Esophagus muscularis mucosa (tissue), 4 donors: Measurements from ENCODE around the gene FDX1. TPM values are rescaled to one million over a fixed set of nuclear protein-coding genes. Genes with fewer than 3 reads are reported as not detected.

Source experiments
- DNase-seq: peaks from one replicate; pipeline ENCODE4 v3.0.0-alpha.2; 2017; ENCODE audit errors: extremely low spot score
- H3K27ac ChIP-seq, 4 donors: fragments of 200-600 bp; sonication (generic); replicated peaks in 1 of 4; 1 replicate in 3 of 4; 2 replicates in 1 of 4; pipeline ENCODE4 v1.5.1; 2016 to 2019; ENCODE audit warnings: mild to moderate bottlenecking in 1 of 4
- H3K27me3 ChIP-seq, 4 donors: fragments of 200-600 bp; sonication (generic); one replicate each; pipeline versions ENCODE4 v1.5.1 to v1.6.0; 2016 to 2019
- H3K36me3 ChIP-seq, 4 donors: fragments of 200-600 bp; sonication (generic); one replicate each; pipeline ENCODE4 v1.5.1; 2016 to 2019
- H3K4me1 ChIP-seq, 4 donors: fragments of 200-600 bp; sonication (generic); one replicate each; pipeline ENCODE4 v1.5.1; 2016 to 2019
- H3K4me3 ChIP-seq, 4 donors: fragments of 200-600 bp; sonication (generic); 1 replicate in 2 of 4; 2 replicates in 2 of 4; pipeline ENCODE4 v1.5.1; 2016 to 2019; ENCODE audit warnings: mild to moderate bottlenecking in 4 of 4, moderate library complexity in 1 of 4
- H3K9me3 ChIP-seq, 4 donors: fragments of 200-600 bp; sonication (generic); 1 replicate in 3 of 4; 2 replicates in 1 of 4; pipeline ENCODE4 v1.5.1; 2016 to 2019
- CTCF ChIP-seq, 3 experiments: fragments of 200-600 bp in 2 of 3; fragments of 450-650 bp in 1 of 3; sonication (generic) in 2 of 3; IDR thresholded peaks; one replicate each; pipeline ENCODE4 v1.5.1; 2017 to 2019; ENCODE audit warnings: antibody characterized with exemption in 3 of 3, mild to moderate bottlenecking in 2 of 3, moderate library complexity in 1 of 3
- EP300 ChIP-seq: sonication (generic); formaldehyde crosslinking; IDR thresholded peaks from one replicate; pipeline ENCODE4 v1.6.1; 2017; ENCODE audit warnings: antibody characterized with exemption
- POLR2A ChIP-seq: fragments of 450-650 bp; IDR thresholded peaks from one replicate; pipeline ENCODE4 v1.6.1; 2017; ENCODE audit warnings: antibody characterized with exemption, moderate library complexity, mild to moderate bottlenecking, low read depth
- POLR2AphosphoS5 ChIP-seq, 2 donors: sonication (generic); formaldehyde crosslinking; IDR thresholded peaks; one replicate each; pipeline ENCODE4 v1.6.1; 2017; ENCODE audit warnings: antibody characterized with exemption in 2 of 2
- WGBS: methylation state at CpG from one replicate; pipeline ENCODE4 v1.1.5; 2018; 5-methylcytosine and 5-hydroxymethylcytosine counted together
- intact Hi-C: fragments of 100-400 bp; cut with DNase I; formaldehyde crosslinking; loops from one replicate; pipeline ENCODE4 v1.15.1; 2023
- total RNA-seq, 4 donors: library from RNA; depleted of rRNA; stranded (reverse); fragments of >200 nt; gene quantifications; one replicate each; pipeline versions ENCODE4 v1.1.0 to v1.2.1, GENCODE V29; 2016

FDX1 gene
- total RNA-seq, 4 donors from 2014 or later = 12.0 to 15.7 (median 13.6) TPM

GRCh38 chr11:110453684-110454354, 24.1 kb downstream of the FDX1 start:
- WGBS = 77% methylated on average over 5 of the region's 5 CpGs
- no peaks in the 10 kb centered on the region for H3K27me3 ChIP-seq
- H3K4me3 ChIP-seq = no peak overlapping the region
- TF ChIP-seq POLR2A (no peak), CTCF (IDR thresholded peaks at IDR 0.05) (no peak), EP300 (no peak), POLR2AphosphoS5 (IDR thresholded peaks at IDR 0.05) (no peak)
- no peaks in the 10 kb centered on the region for H3K9me3 ChIP-seq
- peaks cover 0 to 24% (median 7%) of the 10 kb centered on the region in 4 donors for H3K4me1 ChIP-seq
- no peak for DNase-seq
- intact Hi-C loops = loop anchor here (5.0 kb wide), 1 partner anchor 778 kb away; no protein-coding TSS in a partner anchor
- H3K27ac ChIP-seq = no peak overlapping the region
- peaks cover 0 to 4% (median 2%) of the 10 kb centered on the region in 4 donors for H3K36me3 ChIP-seq

DNA sequence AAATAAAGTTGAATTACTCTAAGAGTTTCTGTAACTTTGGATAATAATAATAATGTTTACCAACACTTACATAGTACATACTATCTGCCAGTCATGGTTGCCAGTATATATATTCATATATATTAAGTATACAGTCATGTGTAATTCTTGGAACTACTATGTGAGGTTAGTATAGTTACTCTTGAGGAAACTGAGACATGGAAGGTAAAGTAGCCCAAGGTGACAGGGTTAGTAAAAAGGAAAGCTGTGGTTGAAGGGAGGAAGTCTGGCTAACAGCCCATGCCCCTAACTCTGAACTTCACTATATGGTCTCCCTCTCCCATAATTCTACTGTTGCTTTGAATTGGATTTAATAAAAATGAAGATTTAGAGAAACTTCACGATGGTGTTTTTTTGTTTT, 24.9 kb downstream of the FDX1 start:
- intact Hi-C loops = loop anchor here (5.0 kb wide), 1 partner anchor 778 kb away; no protein-coding TSS in a partner anchor

DNA sequence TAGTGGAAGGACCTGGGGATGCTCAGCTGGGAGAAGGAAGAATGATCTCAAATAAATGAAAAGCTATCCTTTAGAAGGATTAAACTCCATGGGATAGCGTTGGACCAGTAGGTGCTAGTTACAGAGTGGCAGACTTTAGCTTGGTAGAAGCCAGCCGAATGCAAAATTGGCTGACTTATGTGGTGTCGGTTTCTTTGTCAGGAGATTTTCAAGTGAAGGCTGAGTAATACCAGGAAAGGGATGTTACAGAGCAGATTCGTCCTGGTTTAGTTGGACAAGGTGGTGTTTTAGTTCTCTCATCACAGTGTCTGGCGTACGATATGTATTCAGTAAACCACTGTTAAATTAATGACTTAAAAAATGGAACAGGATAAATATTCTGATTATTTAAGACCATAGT, 26.0 kb downstream of the FDX1 start:
- H3K4me1 ChIP-seq = peaks cover 0 to 13% (median 4%) of the 10 kb centered on the region in 4 donors
- no peak overlapping the region for H3K27ac ChIP-seq
- H3K36me3 ChIP-seq = peaks cover 0 to 21% (median 5%) of the 10 kb centered on the region in 4 donors
- no peak overlapping the region for H3K4me3 ChIP-seq
- no peaks in the 10 kb centered on the region for H3K9me3 ChIP-seq
- no peaks in the 10 kb centered on the region for H3K27me3 ChIP-seq
- DNase-seq = no peak
- intact Hi-C loops = no loop called here
- TF ChIP-seq EP300 (no peak), POLR2AphosphoS5 (IDR thresholded peaks at IDR 0.05) (no peak), CTCF (IDR thresholded peaks at IDR 0.05) (no peak), POLR2A (no peak)
- WGBS = 59% methylated on average over 6 of the region's 6 CpGs

More for the DNA sequence above, 24.9 kb downstream of the FDX1 start:
- TF ChIP-seq CTCF (IDR thresholded peaks at IDR 0.05) (no peak), POLR2AphosphoS5 (IDR thresholded peaks at IDR 0.05) (no peak), EP300 (no peak), POLR2A (no peak)
- no peaks in the 10 kb centered on the region for H3K27me3 ChIP-seq
- peaks cover 0 to 10% (median 5%) of the 10 kb centered on the region in 4 donors for H3K36me3 ChIP-seq
- no peaks in the 10 kb centered on the region for H3K9me3 ChIP-seq
- 76% methylated on average over 1 of the region's 1 CpG for WGBS
- no peak overlapping the region for H3K27ac ChIP-seq
- H3K4me1 ChIP-seq = peaks cover 0 to 16% (median 4%) of the 10 kb centered on the region in 4 donors
- no peak overlapping the region for H3K4me3 ChIP-seq
- DNase-seq = no peak

GRCh38 chr11:110463153-110463552, 33.4 kb downstream of the FDX1 start:
- H3K4me3 ChIP-seq = no peak overlapping the region
- DNase-seq = no peak
- no peaks in the 10 kb centered on the region for H3K27me3 ChIP-seq
- peaks cover 0 to 37% (median 8%) of the 10 kb centered on the region in 4 donors for H3K36me3 ChIP-seq
- H3K4me1 ChIP-seq = no peaks in the 10 kb centered on the region
- intact Hi-C loops = no loop called here
- TF ChIP-seq EP300 = no peak
- peak; percentile 12 to 47 (median 27) for TF ChIP-seq CTCF (IDR thresholded peaks at IDR 0.05)
- 37% methylated on average over 6 of the region's 6 CpGs for whole genome bisulfite sequencing
- no peak overlapping the region for H3K27ac ChIP-seq
- H3K9me3 ChIP-seq = no peaks in the 10 kb centered on the region
